ENCODE results near the gene HOATZ.

HOATZ gene

GRCh38 chr11:111528557-111528956 is 14.0 kb downstream of the HOATZ start:
- no peak overlapping the region for H3K27ac ChIP-seq
- TF ChIP-seq CTCF (conservative IDR thresholded peaks at IDR 0.05) (peak; percentile 23), ZFX (IDR thresholded peaks at IDR 0.05) (no peak)

- no peak for TF ChIP-seq CTCF (conservative IDR thresholded peaks at IDR 0.05)
- no peak for TF ChIP-seq ZFX (IDR thresholded peaks at IDR 0.05)
- no peak overlapping the region for H3K27ac ChIP-seq
These were observed 15.5 kb downstream of the HOATZ start for GRCh38 chr11:111530091-111530490.

GRCh38 chr11:111531136-111531535 is 16.6 kb downstream of the HOATZ start:
- TF ChIP-seq CTCF (conservative IDR thresholded peaks at IDR 0.05) = no peak
- TF ChIP-seq ZFX (IDR thresholded peaks at IDR 0.05) = no peak
- no peak overlapping the region for H3K27ac ChIP-seq

GRCh38 chr11:111531687-111532364 is 17.2 kb downstream of the HOATZ start:
- no peak for TF ChIP-seq ZFX (IDR thresholded peaks at IDR 0.05)
- no peak for TF ChIP-seq CTCF (conservative IDR thresholded peaks at IDR 0.05)
- H3K27ac ChIP-seq = no peak overlapping the region

- TF ChIP-seq ZFX (IDR thresholded peaks at IDR 0.05) (no peak), CTCF (conservative IDR thresholded peaks at IDR 0.05) (no peak)
- H3K27ac ChIP-seq = no peak overlapping the region
These were observed 17.8 kb downstream of the HOATZ start for GRCh38 chr11:111532365-111532709.

GRCh38 chr11:111535281-111535680 is 20.7 kb downstream of the HOATZ start:
- TF ChIP-seq ZFX (IDR thresholded peaks at IDR 0.05) (no peak), CTCF (conservative IDR thresholded peaks at IDR 0.05) (no peak)
- no peak overlapping the region for H3K27ac ChIP-seq

GRCh38 chr11:111537336-111537860 is 22.8 kb downstream of the HOATZ start:
- H3K27ac ChIP-seq = no peak overlapping the region
- TF ChIP-seq ZFX (IDR thresholded peaks at IDR 0.05) (no peak), CTCF (conservative IDR thresholded peaks at IDR 0.05) (no peak)
